K562 (cell line): ENCODE results near the gene MYO3B. TPM values are rescaled to one million over a fixed set of nuclear protein-coding genes. Genes with fewer than 3 reads are reported as not detected.

Experiments
- BCL6 ChIP-seq: fragments of 250-450 bp; sonication (Bioruptor Pico); IDR thresholded peaks from 2 replicates; pipeline ENCODE4 v1.4.0; 2020
- CBFB ChIP-seq: sonication (generic); formaldehyde crosslinking; IDR thresholded peaks from 2 replicates; pipeline ENCODE4 v1.4.0; 2020; ENCODE audit warnings: mild to moderate bottlenecking, missing genetic modification reagents
- CTBP1 ChIP-seq: fragments of 450-650 bp; IDR thresholded peaks from 2 replicates; pipeline ENCODE4 v1.6.1; 2016; ENCODE audit warnings: borderline replicate concordance
- DPF2 ChIP-seq: fragments of 450-650 bp; IDR thresholded peaks from 2 replicates; pipeline ENCODE4 v1.6.1; 2016
- E2F4 ChIP-seq: sonication (generic); formaldehyde crosslinking; IDR thresholded peaks from 2 replicates; pipeline ENCODE4 v1.8.0; 2022; ENCODE audit warnings: mild to moderate bottlenecking, low read depth, missing genetic modification reagents
- ETS2 ChIP-seq: IDR thresholded peaks from 2 replicates; pipeline ENCODE4 v1.6.1; 2016; ENCODE audit warnings: borderline replicate concordance, missing genetic modification characterization, mild to moderate bottlenecking, moderate library complexity, missing compliant biosample characterization; ENCODE audit not compliant: poor library complexity, severe bottlenecking
- ETV1 ChIP-seq: fragments of 450-650 bp; conservative IDR thresholded peaks from 2 replicates; pipeline ENCODE4 v1.6.1; 2016; ENCODE audit warnings: missing genetic modification characterization, control low read depth, low read depth, missing compliant biosample characterization
- JUND ChIP-seq, 2 experiments: IDR thresholded peaks; 2 replicates in 1 of 2; 3 replicates in 1 of 2; pipeline ENCODE4 v1.6.1; 2011; ENCODE audit warnings: borderline replicate concordance in 2 of 2, low read depth in 2 of 2, low read length in 2 of 2, improper control_type of control experiment in 1 of 2, missing biosample characterization in 1 of 2, missing genetic modification characterization in 1 of 2, missing genetic modification reagents in 1 of 2
- KHSRP ChIP-seq: fragments of 450-650 bp; IDR thresholded peaks from 2 replicates; pipeline ENCODE4 v1.6.1; 2017
- LEF1 ChIP-seq: fragments of 450-650 bp; IDR thresholded peaks from 2 replicates; pipeline ENCODE4 v1.6.1; 2016; ENCODE audit warnings: mild to moderate bottlenecking
- NFATC3 ChIP-seq: fragments of 450-650 bp; IDR thresholded peaks from 2 replicates; pipeline ENCODE4 v1.6.1; 2017; ENCODE audit warnings: mild to moderate bottlenecking
- NFIX ChIP-seq: fragments of 250-450 bp; sonication (Bioruptor Pico); IDR thresholded peaks from 2 replicates; pipeline ENCODE4 v1.4.0; 2020; ENCODE audit warnings: low read depth, mild to moderate bottlenecking, moderate library complexity
- PHTF2 ChIP-seq: fragments of 250-450 bp; sonication (Bioruptor Pico); IDR thresholded peaks from 2 replicates; pipeline ENCODE4 v1.5.0; 2021; ENCODE audit warnings: mild to moderate bottlenecking
- POLR2A ChIP-seq: fragments of 450-650 bp; conservative IDR thresholded peaks from 2 replicates; pipeline ENCODE4 v1.6.1; 2016
- PRDM10 ChIP-seq: fragments of 450-650 bp; IDR thresholded peaks from 2 replicates; pipeline ENCODE4 v1.6.1; 2018; ENCODE audit not compliant: partially characterized antibody
- RUNX1 ChIP-seq: sonication (generic); IDR thresholded peaks from 2 replicates; pipeline ENCODE4 v1.6.1; 2016; ENCODE audit warnings: antibody characterized with exemption, low read depth
- SMAD3 ChIP-seq: fragments of 450-650 bp; formaldehyde crosslinking; conservative IDR thresholded peaks from 2 replicates; pipeline ENCODE4 v1.4.0; 2020; ENCODE audit warnings: mild to moderate bottlenecking
- SMAD4 ChIP-seq: fragments of 250-450 bp; sonication (Bioruptor Pico); conservative IDR thresholded peaks from 2 replicates; pipeline ENCODE4 v1.8.0; 2021; ENCODE audit warnings: inconsistent platforms, mild to moderate bottlenecking, moderate library complexity
- THRA ChIP-seq: fragments of 450-650 bp; IDR thresholded peaks from 2 replicates; pipeline ENCODE4 v1.6.1; 2017; ENCODE audit warnings: mild to moderate bottlenecking, moderate library complexity
- ZNF277 ChIP-seq: fragments of 250-450 bp; sonication (Bioruptor Pico); IDR thresholded peaks from 2 replicates; pipeline ENCODE4 v1.8.0; 2022; ENCODE audit warnings: inconsistent platforms, mild to moderate bottlenecking, moderate library complexity, borderline replicate concordance
- ZNF436 ChIP-seq: fragments of 250-450, 450-650 bp; sonication (Bioruptor Pico); formaldehyde crosslinking; IDR thresholded peaks from 2 replicates; pipeline ENCODE4 v1.7.0; 2020; ENCODE audit warnings: mild to moderate bottlenecking
- ZNF57 ChIP-seq: fragments of 450-650 bp; formaldehyde crosslinking; IDR thresholded peaks from 2 replicates; pipeline ENCODE4 v1.4.0; 2020; ENCODE audit warnings: mild to moderate bottlenecking, moderate library complexity
- polyA plus RNA-seq, 8 experiments: library from polyadenylated mRNA; depleted of rRNA in 4 of 8; stranded (reverse) in 5 of 8; unstranded in 3 of 8; fragments of >200 nt; fragmentation: Nextera tagmentation in 2 of 8; fragmentation: Illumina TruSeq in 1 of 8; extraction: Ambion mirVana in 2 of 8; extraction: Trizol in 1 of 8; gene quantifications; 2 replicates each; pipeline versions ENCODE4 v1.2.1 to v1.2.3, GENCODE V29; 2011 to 2014; ENCODE audit warnings: inconsistent platforms in 1 of 8, missing spikeins in 1 of 8
- total RNA-seq, 7 experiments: library from RNA; depleted of rRNA in 6 of 7; stranded (reverse); fragments of >200 nt in 6 of 7; fragmentation: Illumina TruSeq in 2 of 7; extraction: Trizol in 2 of 7; gene quantifications; 2 replicates each; pipeline versions ENCODE4 v1.2.1 to v1.2.3, GENCODE V29; 2011 to 2021; ENCODE audit warnings: low replicate concordance in 1 of 7

Gene MYO3B
- total and polyA plus RNA-seq, 9 of the 15 experiments (the other 6 are each of a cell fraction or from before 2014, with no cell fraction given), result 2.7 to 6.5 (median 3.6) TPM

GRCh38 chr2:170243118-170243837, 65.3 kb downstream of the MYO3B start (continued):
- TF ChIP-seq ZNF436, result no peak
- TF ChIP-seq SMAD4 (CRISPR knock-in tag), result peak; percentile 66
- TF ChIP-seq E2F4 (CRISPR knock-in tag), result no peak
- no peak for TF ChIP-seq PRDM10
- no peak for TF ChIP-seq ZNF277 (CRISPR knock-in tag)
- no peak for TF ChIP-seq ETS2 (tag)
- no peak for TF ChIP-seq RUNX1
- TF ChIP-seq LEF1, result no peak
- no peak for TF ChIP-seq NFATC3
- no peak for TF ChIP-seq BCL6 (CRISPR knock-in tag)
- peak; percentile 86 for TF ChIP-seq CTBP1
- peak; percentile 19; the same call in 1 of the 2 replicates for TF ChIP-seq JUND (IDR thresholded peaks at IDR 0.05; ENCODE audit: borderline replicate concordance, low read depth, low read length)
- TF ChIP-seq JUND (tag; IDR thresholded peaks at IDR 0.05; ENCODE audit: borderline replicate concordance, low read depth, low read length), result peak; percentile 51; the same call in 2 of the 3 replicates
- TF ChIP-seq NFIX (CRISPR knock-in tag), result peak; percentile 31; the same call in 1 of the 2 replicates
- 0 out of 2 replicates have a peak, but pooled peaks have one; percentile 43 for TF ChIP-seq SMAD3
- TF ChIP-seq THRA, result no peak
- TF ChIP-seq CBFB (CRISPR knock-in tag), result no peak
- TF ChIP-seq KHSRP, result no peak
- no peak for TF ChIP-seq ETV1
- no peak for TF ChIP-seq POLR2A
- no peak for TF ChIP-seq ZNF57
- TF ChIP-seq PHTF2, result no peak
- TF ChIP-seq DPF2, result no peak
